Ovary (tissue), 9 donors: ENCODE measurements around the gene CACNA2D1. TPM values are rescaled to one million over a fixed set of nuclear protein-coding genes. Genes with fewer than 3 reads are reported as not detected.

Source experiments
- DNase-seq, 5 donors: peaks; one replicate each; pipeline ENCODE4 v3.0.0-alpha.2; 2019 to 2020
- H3K27ac ChIP-seq, 2 donors: fragments of 200-600 bp; one replicate each; pipeline versions ENCODE4 v1.5.1 to v1.8.0; 2019 to 2022
- H3K27me3 ChIP-seq: fragments of 200-600 bp; one replicate; pipeline ENCODE4 v1.8.0; 2022
- H3K36me3 ChIP-seq: fragments of 200-600 bp; sonication (generic); one replicate; pipeline ENCODE4 v1.5.1; 2019
- H3K4me1 ChIP-seq: one replicate; pipeline ENCODE4 v1.8.1; 2013; ENCODE audit warnings: mild to moderate bottlenecking, moderate library complexity; ENCODE audit not compliant: insufficient read depth
- H3K4me3 ChIP-seq: fragments of 200-600 bp; sonication (generic); one replicate; pipeline ENCODE4 v1.5.1; 2017
- H3K9me3 ChIP-seq, 2 donors: fragments of 200-600 bp in 1 of 2; sonication (generic) in 1 of 2; one replicate each; pipeline versions ENCODE4 v1.5.1 to v1.8.1; 2013 to 2019; ENCODE audit warnings: mild to moderate bottlenecking in 1 of 2, moderate library complexity in 1 of 2
- CTCF ChIP-seq, 3 donors: fragments of 450-650 bp in 2 of 3; fragments of 200-600 bp in 1 of 3; IDR thresholded peaks; one replicate each; pipeline versions ENCODE4 v1.5.1 to v1.8.0; 2016 to 2022; ENCODE audit warnings: antibody characterized with exemption in 3 of 3, mild to moderate bottlenecking in 1 of 3
- EP300 ChIP-seq: sonication (generic); formaldehyde crosslinking; IDR thresholded peaks from one replicate; pipeline ENCODE4 v1.6.1; 2017; ENCODE audit warnings: antibody characterized with exemption
- POLR2A ChIP-seq: fragments of 450-650 bp; IDR thresholded peaks from one replicate; pipeline ENCODE4 v1.6.1; 2017; ENCODE audit warnings: antibody characterized with exemption, mild to moderate bottlenecking, moderate library complexity
- WGBS, 3 donors: extraction: QIAGEN DNeasy Blood & Tissue Kit in 1 of 3; methylation state at CpG; one replicate each; pipeline versions ENCODE4 v1.1.5 to v1.1.7; 2013 to 2017; 5-methylcytosine and 5-hydroxymethylcytosine counted together
- intact Hi-C, 4 donors: fragments of 100-400 bp; cut with DNase I; formaldehyde crosslinking; loops; one replicate each; pipeline versions ENCODE4 v1.11.0 to v1.15.1; 2022 to 2023
- polyA plus RNA-seq, 2 donors: library from polyadenylated mRNA; stranded (reverse); fragments of 200-250 nt in 1 of 2; fragments of 350-450 nt in 1 of 2; fragmentation: Illumina TruSeq in 1 of 2; extraction: RNeasy Lipid Tissue Mini Kit (QIAGEN cat#74804) in 1 of 2; gene quantifications; one replicate each; pipeline ENCODE4 v1.2.3, GENCODE V29; 2013 to 2014
- total RNA-seq, 7 donors: library from RNA; depleted of rRNA in 2 of 7; stranded (reverse); fragments of >200 nt in 2 of 7; fragmentation: NEBNext Ultra II Directional in 3 of 7; extraction: Animal tissue kit (Norgen Biotek cat#: 25700) in 3 of 7; gene quantifications; one replicate each; pipeline versions ENCODE4 v1.1.0 to v1.2.4, GENCODE V29; 2016 to 2023
- donor health status: DM: no; HTN: no; CAD: no; lungs with moderate emphysema.
- donor health status: DM: no; HTN: no; CAD: no.
- donor health status: Bipolar disorder and iron deficiency.
- donor health status: DM: yes; HTN: yes; CAD: no.
- donor health status: DM: no; HTN: no; CAD: no.
- donor health status: DM: yes; HTN: yes; CAD: no.

The CACNA2D1 gene
- total and polyA plus RNA-seq, 9 donors = 6.6 to 34.2 (median 18.8) TPM

- Histone ChIP-seq H3K4me1 (no peaks in the 10 kb centered on the region), H3K9me3 (no peaks in the 10 kb centered on the region), H3K36me3 (no peaks in the 10 kb centered on the region), H3K27me3 (no peaks in the 10 kb centered on the region), H3K4me3 (no peak overlapping the region), H3K27ac (no peak overlapping the region)
- no peak for TF ChIP-seq CTCF (IDR thresholded peaks at IDR 0.05)
- TF ChIP-seq POLR2A = no peak
- no peak for TF ChIP-seq EP300
- no peak for DNase-seq
- intact Hi-C loops = no loop called here
Observed at GRCh38 chr7:82331234-82331633, 112.3 kb downstream of the CACNA2D1 start.

- Histone ChIP-seq H3K36me3 (no peaks in the 10 kb centered on the region), H3K27me3 (no peaks in the 10 kb centered on the region), H3K4me1 (no peaks in the 10 kb centered on the region), H3K27ac (no peak overlapping the region), H3K4me3 (no peak overlapping the region), H3K9me3 (no peaks in the 10 kb centered on the region)
- 65 to 86% (median 83%) methylated on average over 2 of the region's 2 CpGs for WGBS, 3 donors
- no peak for TF ChIP-seq EP300
- no peak for TF ChIP-seq POLR2A
- TF ChIP-seq CTCF (IDR thresholded peaks at IDR 0.05) = no peak
- intact Hi-C loops = no loop called here
- DNase-seq = no peak
Observed at GRCh38 chr7:82330706-82331215, 112.8 kb downstream of the CACNA2D1 start.

- Histone ChIP-seq H3K4me1 (no peaks in the 10 kb centered on the region), H3K36me3 (no peaks in the 10 kb centered on the region), H3K27me3 (no peaks in the 10 kb centered on the region), H3K4me3 (no peak overlapping the region), H3K27ac (no peak overlapping the region), H3K9me3 (no peaks in the 10 kb centered on the region)
- TF ChIP-seq CTCF (IDR thresholded peaks at IDR 0.05) (no peak), POLR2A (no peak), EP300 (no peak)
- no peak for DNase-seq
- intact Hi-C loops = no loop called here
- WGBS, 3 donors = 65 to 78% (median 78%) methylated on average over 3 of the region's 3 CpGs
Observed at GRCh38 chr7:82327898-82328297, 115.7 kb downstream of the CACNA2D1 start.

- intact Hi-C loops = no loop called here
- H3K27ac ChIP-seq = no peak overlapping the region
- WGBS, 3 donors = 93 to 97% (median 94%) methylated on average over 2 of the region's 2 CpGs
- no peak overlapping the region for H3K4me3 ChIP-seq
- no peaks in the 10 kb centered on the region for H3K27me3 ChIP-seq
- H3K36me3 ChIP-seq = no peaks in the 10 kb centered on the region
- H3K4me1 ChIP-seq = no peaks in the 10 kb centered on the region
- TF ChIP-seq POLR2A = no peak
- no peak for TF ChIP-seq EP300
- TF ChIP-seq CTCF (IDR thresholded peaks at IDR 0.05) = no peak
- no peaks in the 10 kb centered on the region for H3K9me3 ChIP-seq
- no peak for DNase-seq
Observed at GRCh38 chr7:82325416-82325815, 118.2 kb downstream of the CACNA2D1 start.
